ENCODE results near the gene GTF2A1.

- no peak for TF ChIP-seq CTCF (IDR thresholded peaks at IDR 0.05)
- TF ChIP-seq ZNF263 (CRISPR knock-in tag; IDR thresholded peaks at IDR 0.05; ENCODE audit: low read depth) = no peak
- no peak for TF ChIP-seq ATF1 (CRISPR knock-in tag; IDR thresholded peaks at IDR 0.05)
- no peak for TF ChIP-seq ZNF138 (CRISPR knock-in tag; conservative IDR thresholded peaks at IDR 0.05)
- TF ChIP-seq NR2C2 (CRISPR knock-in tag; IDR thresholded peaks at IDR 0.05) = no peak
- TF ChIP-seq NFYB (CRISPR knock-in tag; conservative IDR thresholded peaks at IDR 0.05; ENCODE audit: low read depth) = no peak
- no peak for TF ChIP-seq CREB1 (CRISPR knock-in tag; IDR thresholded peaks at IDR 0.05)
- no peak for TF ChIP-seq CREM (CRISPR knock-in tag; IDR thresholded peaks at IDR 0.05)
- no peak for TF ChIP-seq NFE2L1 (CRISPR knock-in tag; IDR thresholded peaks at IDR 0.05)
- TF ChIP-seq ARID4B (CRISPR knock-in tag; IDR thresholded peaks at IDR 0.05; ENCODE audit: borderline replicate concordance) = no peak
These were observed 82.3 kb downstream of the GTF2A1 start for GRCh38 chr14:81138429-81138828.
